NCI-H345 treated with DMSO at 0.1 percent for 48 hours (cell line): ENCODE measurements around the gene ADAM22.

ENCODE experiments used
- DNase-seq: peaks from one replicate; lab custom pipeline; 2025; ENCODE audit not compliant: unreplicated experiment; lab: John Stamatoyannopoulos, UW

ADAM22 gene

GRCh38 chr7:88208521-88208920 lies 274.5 kb downstream of the ADAM22 start:
- DNase-seq: no peak

GRCh38 chr7:88212918-88213317 lies 278.9 kb downstream of the ADAM22 start:
- DNase-seq: no peak

- DNase-seq: no peak
These were observed 280.4 kb downstream of the ADAM22 start for GRCh38 chr7:88214456-88214855.

GRCh38 chr7:88215295-88215694 lies 281.2 kb downstream of the ADAM22 start:
- DNase-seq: no peak

- DNase-seq: no peak
These were observed 282.2 kb downstream of the ADAM22 start for GRCh38 chr7:88216276-88216675.

GRCh38 chr7:88217675-88218428 lies 283.8 kb downstream of the ADAM22 start:
- no peak for DNase-seq

GRCh38 chr7:88218429-88218745 lies 284.3 kb downstream of the ADAM22 start:
- no peak for DNase-seq

GRCh38 chr7:88218836-88219605 lies 285.0 kb downstream of the ADAM22 start:
- DNase-seq: peak; percentile 39

- peak; percentile 51 for DNase-seq
These were observed 286.0 kb downstream of the ADAM22 start, which contains the start of gene SRI for GRCh38 chr7:88219781-88220747. TSS of gene SRI (minus strand) at chr7:88220038. CDS start at chr7:88220026, 12 bp downstream.

- no peak for DNase-seq
These were observed 289.2 kb downstream of the ADAM22 start for GRCh38 chr7:88223265-88223664.

- DNase-seq: no peak
These were observed 290.7 kb downstream of the ADAM22 start for GRCh38 chr7:88224601-88225275.

- DNase-seq: no peak
These were observed 292.1 kb downstream of the ADAM22 start for GRCh38 chr7:88226201-88226600.

GRCh38 chr7:88226886-88227516 lies 292.9 kb downstream of the ADAM22 start:
- DNase-seq: no peak

GRCh38 chr7:88229302-88229995 lies 295.4 kb downstream of the ADAM22 start:
- DNase-seq: no peak

GRCh38 chr7:88230646-88231045 lies 296.6 kb downstream of the ADAM22 start:
- no peak for DNase-seq

GRCh38 chr7:88233828-88234227 lies 299.8 kb downstream of the ADAM22 start:
- DNase-seq: no peak

GRCh38 chr7:88239852-88240251 lies 305.8 kb downstream of the ADAM22 start:
- no peak for DNase-seq

- peak; percentile 31 for DNase-seq
These were observed 309.4 kb downstream of the ADAM22 start for GRCh38 chr7:88243345-88243909.

- DNase-seq: no peak
These were observed 310.2 kb downstream of the ADAM22 start for GRCh38 chr7:88244258-88244657.
